Stomach (tissue), 9 donors: ENCODE data around the gene CCDC146. TPM values are rescaled to one million over a fixed set of nuclear protein-coding genes. Genes with fewer than 3 reads are reported as not detected.

Experiments
- DNase-seq, 2 donors: peaks; one replicate each; pipeline versions ENCODE4 v3.0.0 to v3.0.0-alpha.2; 2013 to 2019
- H3K27ac ChIP-seq, 5 donors: fragments of 200-600 bp in 4 of 5; sonication (generic) in 4 of 5; one replicate each; pipeline ENCODE4 v1.5.1; 2013 to 2019; ENCODE audit warnings: mild to moderate bottlenecking in 1 of 5, moderate library complexity in 1 of 5
- H3K27me3 ChIP-seq, 3 donors: fragments of 200-600 bp; sonication (generic); one replicate each; pipeline ENCODE4 v1.5.1; 2017 to 2019; ENCODE audit warnings: mixed run types in 1 of 3
- H3K36me3 ChIP-seq, 4 donors: fragments of 200-600 bp; sonication (generic); 1 replicate in 3 of 4; 2 replicates in 1 of 4; pipeline ENCODE4 v1.5.1; 2016 to 2019
- H3K4me1 ChIP-seq, 4 donors: fragments of 200-600 bp; sonication (generic); one replicate each; pipeline ENCODE4 v1.5.1; 2016 to 2019
- H3K4me3 ChIP-seq, 4 donors: fragments of 200-600 bp; sonication (generic) in 3 of 4; one replicate each; pipeline ENCODE4 v1.5.1; 2016 to 2019; ENCODE audit warnings: mild to moderate bottlenecking in 1 of 4
- H3K9me3 ChIP-seq, 4 donors: fragments of 200-600 bp; sonication (generic); one replicate each; pipeline ENCODE4 v1.5.1; 2016 to 2019
- EP300 ChIP-seq: sonication (generic); formaldehyde crosslinking; IDR thresholded peaks from one replicate; pipeline ENCODE4 v1.6.1; 2017; ENCODE audit warnings: antibody characterized with exemption
- POLR2A ChIP-seq, 4 donors: fragments of 450-650 bp; IDR thresholded peaks; one replicate each; pipeline ENCODE4 v1.6.1; 2016; ENCODE audit warnings: antibody characterized with exemption in 4 of 4, control low read depth in 2 of 4, mild to moderate bottlenecking in 1 of 4, moderate library complexity in 1 of 4
- POLR2AphosphoS5 ChIP-seq, 3 donors: sonication (generic); formaldehyde crosslinking; IDR thresholded peaks; one replicate each; pipeline ENCODE4 v1.6.1; 2016; ENCODE audit warnings: antibody characterized with exemption in 3 of 3
- WGBS, 5 donors: extraction: QIAGEN DNeasy Blood & Tissue Kit in 3 of 5; methylation state at CpG; one replicate each; pipeline versions ENCODE4 v1.1.5 to v1.1.7; 2013 to 2018; 5-methylcytosine and 5-hydroxymethylcytosine counted together
- intact Hi-C: fragments of 100-400 bp; cut with DNase I; formaldehyde crosslinking; loops from one replicate; pipeline ENCODE4 v1.15.1; 2023; ENCODE audit warnings: low total_unique reads
- polyA plus RNA-seq, 3 donors: library from polyadenylated mRNA; stranded (reverse); fragments of 200-250 nt; gene quantifications; one replicate each; pipeline ENCODE4 v1.2.3, GENCODE V29; 2013
- total RNA-seq, 5 donors: library from RNA; depleted of rRNA; stranded (reverse); fragments of >200 nt; gene quantifications; one replicate each; pipeline versions ENCODE4 v1.1.0 to v1.2.3, GENCODE V29; 2014 to 2016
- TF ChIP-seq, protein P1 (sequence below), 7 experiments: fragments of 450-650 bp in 4 of 7; fragments of 200-600 bp in 3 of 7; sonication (generic) in 3 of 7; IDR thresholded peaks; one replicate each; pipeline ENCODE4 v1.5.1; 2016 to 2019; ENCODE audit warnings: antibody characterized with exemption in 7 of 7, control low read depth in 2 of 7, mild to moderate bottlenecking in 1 of 7
- donor health status: healthy with polysubstance abuse.
- donor health status: Bipolar disorder and iron deficiency.
- donor health status: healthy.

Gene CCDC146
- total and polyA plus RNA-seq, 8 donors, result 1.3 to 193 (median 26.5) TPM

GRCh38 chr7:77246026-77246640, 123.7 kb downstream of the CCDC146 start:
- intact Hi-C loops, result no loop called here
- TF ChIP-seq POLR2AphosphoS5 (IDR thresholded peaks at IDR 0.05) (no peak), POLR2A (IDR thresholded peaks at IDR 0.05) (no peak), EP300 (no peak)
- TF ChIP-seq, protein P1, sequence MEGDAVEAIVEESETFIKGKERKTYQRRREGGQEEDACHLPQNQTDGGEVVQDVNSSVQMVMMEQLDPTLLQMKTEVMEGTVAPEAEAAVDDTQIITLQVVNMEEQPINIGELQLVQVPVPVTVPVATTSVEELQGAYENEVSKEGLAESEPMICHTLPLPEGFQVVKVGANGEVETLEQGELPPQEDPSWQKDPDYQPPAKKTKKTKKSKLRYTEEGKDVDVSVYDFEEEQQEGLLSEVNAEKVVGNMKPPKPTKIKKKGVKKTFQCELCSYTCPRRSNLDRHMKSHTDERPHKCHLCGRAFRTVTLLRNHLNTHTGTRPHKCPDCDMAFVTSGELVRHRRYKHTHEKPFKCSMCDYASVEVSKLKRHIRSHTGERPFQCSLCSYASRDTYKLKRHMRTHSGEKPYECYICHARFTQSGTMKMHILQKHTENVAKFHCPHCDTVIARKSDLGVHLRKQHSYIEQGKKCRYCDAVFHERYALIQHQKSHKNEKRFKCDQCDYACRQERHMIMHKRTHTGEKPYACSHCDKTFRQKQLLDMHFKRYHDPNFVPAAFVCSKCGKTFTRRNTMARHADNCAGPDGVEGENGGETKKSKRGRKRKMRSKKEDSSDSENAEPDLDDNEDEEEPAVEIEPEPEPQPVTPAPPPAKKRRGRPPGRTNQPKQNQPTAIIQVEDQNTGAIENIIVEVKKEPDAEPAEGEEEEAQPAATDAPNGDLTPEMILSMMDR (IDR thresholded peaks at IDR 0.05), result no peak

GRCh38 chr7:77247206-77247850, 124.9 kb downstream of the CCDC146 start:
- 29 to 33% (median 33%) methylated on average over 3 of the region's 3 CpGs for WGBS, 5 donors
- intact Hi-C loops, result no loop called here
- Histone ChIP-seq H3K9me3 (no peaks in the 10 kb centered on the region), H3K27ac (no peak overlapping the region), H3K36me3 (peaks cover 0 to 4% (median 0%) of the 10 kb centered on the region in 4 donors), H3K4me1 (peaks cover 0 to 26% (median 10%) of the 10 kb centered on the region in 4 donors), H3K27me3 (no peaks in the 10 kb centered on the region), H3K4me3 (no peak overlapping the region)
- peak; percentile 86 to 87 for DNase-seq
- TF ChIP-seq, protein P1 (IDR thresholded peaks at IDR 0.05), result peak in 5 of 7 experiments; percentile 51 to 75 (median 69)
- no peak for TF ChIP-seq EP300
- TF ChIP-seq POLR2A (IDR thresholded peaks at IDR 0.05), result no peak
- peak in 1 of 3 donors; percentile 16 for TF ChIP-seq POLR2AphosphoS5 (IDR thresholded peaks at IDR 0.05)

More at GRCh38 chr7:77246026-77246640, 123.7 kb downstream of the CCDC146 start:
- WGBS, 5 donors, result 60 to 77% (median 70%) methylated on average over 5 of the region's 5 CpGs
- Histone ChIP-seq H3K9me3 (no peaks in the 10 kb centered on the region), H3K36me3 (peaks cover 0 to 11% (median 7%) of the 10 kb centered on the region in 4 donors), H3K4me1 (peaks cover 0 to 30% (median 12%) of the 10 kb centered on the region in 4 donors), H3K4me3 (no peak overlapping the region), H3K27me3 (no peaks in the 10 kb centered on the region), H3K27ac (peak overlapping the region in 1 of 5 donors; percentile 14)
- no peak for DNase-seq

DNA sequence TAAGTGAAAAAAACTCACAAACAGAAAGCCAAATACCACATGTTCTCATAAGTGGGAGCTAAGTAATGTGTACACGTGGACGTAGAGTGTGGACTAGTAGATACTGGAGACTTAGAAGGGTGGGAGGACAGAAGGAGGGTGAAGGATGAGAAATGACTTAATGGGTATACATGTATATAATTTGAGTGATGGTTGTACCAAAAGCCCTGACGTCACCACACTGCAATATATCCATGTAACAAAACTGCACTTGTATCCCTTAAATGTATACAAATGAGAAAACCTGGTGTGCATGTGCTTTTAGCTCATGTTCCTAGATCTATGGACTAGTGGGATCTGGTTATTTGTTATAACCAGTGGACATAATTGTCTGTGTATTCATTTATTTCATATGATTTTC, 125.7 kb downstream of the CCDC146 start:
- H3K27ac ChIP-seq, result no peak overlapping the region
- no peak overlapping the region for H3K4me3 ChIP-seq
- H3K4me1 ChIP-seq, result peaks cover 0 to 26% (median 10%) of the 10 kb centered on the region in 4 donors
- no peak for DNase-seq
- H3K36me3 ChIP-seq, result no peaks in the 10 kb centered on the region
- WGBS, 5 donors, result 75 to 83% (median 79%) methylated on average over 3 of the region's 3 CpGs
- no peak for TF ChIP-seq POLR2AphosphoS5 (IDR thresholded peaks at IDR 0.05)
- no peak for TF ChIP-seq EP300
- no peak for TF ChIP-seq POLR2A (IDR thresholded peaks at IDR 0.05)
- TF ChIP-seq, protein P1 (IDR thresholded peaks at IDR 0.05), result no peak
- intact Hi-C loops, result no loop called here
- H3K27me3 ChIP-seq, result no peaks in the 10 kb centered on the region
- H3K9me3 ChIP-seq, result no peaks in the 10 kb centered on the region

- no peaks in the 10 kb centered on the region for H3K4me1 ChIP-seq
- H3K36me3 ChIP-seq, result peaks cover 0 to 11% (median 2%) of the 10 kb centered on the region in 4 donors
- no peaks in the 10 kb centered on the region for H3K9me3 ChIP-seq
- no peaks in the 10 kb centered on the region for H3K27me3 ChIP-seq
- no peak for DNase-seq
- H3K27ac ChIP-seq, result no peak overlapping the region
- no peak overlapping the region for H3K4me3 ChIP-seq
- WGBS, 5 donors, result 84 to 93% (median 89%) methylated on average over 5 of the region's 5 CpGs
- intact Hi-C loops, result no loop called here
- TF ChIP-seq, protein P1 (IDR thresholded peaks at IDR 0.05), result no peak
- TF ChIP-seq POLR2AphosphoS5 (IDR thresholded peaks at IDR 0.05) (no peak), EP300 (no peak), POLR2A (IDR thresholded peaks at IDR 0.05) (no peak)
These were observed 130.1 kb downstream of the CCDC146 start for GRCh38 chr7:77252506-77252905.
